ENCODE data around the gene NR3C2.

NR3C2 gene

GRCh38 chr4:148296498-148296897, 145.7 kb downstream of the NR3C2 start:
- Mint-ChIP-seq H3K4me3 (no peak overlapping the region), H3K9me3 (peaks cover 11% of the 10 kb centered on the region), H3K4me1 (ENCODE audit: low read depth) (no peaks in the 10 kb centered on the region), H3K27me3 (ENCODE audit: low read depth) (no peaks in the 10 kb centered on the region), H3K36me3 (ENCODE audit: low read depth) (no peaks in the 10 kb centered on the region), H3K27ac (no peak overlapping the region)
- DNase-seq (ENCODE audit: low spot score): no peak

GRCh38 chr4:148295642-148296041, 146.6 kb downstream of the NR3C2 start:
- DNase-seq (ENCODE audit: low spot score): no peak
- H3K9me3 Mint-ChIP-seq: peaks cover 4% of the 10 kb centered on the region
- H3K36me3 Mint-ChIP-seq (ENCODE audit: low read depth): no peaks in the 10 kb centered on the region
- no peaks in the 10 kb centered on the region for H3K4me1 Mint-ChIP-seq (ENCODE audit: low read depth)
- H3K27me3 Mint-ChIP-seq (ENCODE audit: low read depth): no peaks in the 10 kb centered on the region
- no peak overlapping the region for H3K4me3 Mint-ChIP-seq
- H3K27ac Mint-ChIP-seq: no peak overlapping the region

GRCh38 chr4:148293571-148293970, 148.6 kb downstream of the NR3C2 start:
- DNase-seq (ENCODE audit: low spot score): no peak
- Mint-ChIP-seq H3K4me3 (no peak overlapping the region), H3K27me3 (ENCODE audit: low read depth) (no peaks in the 10 kb centered on the region), H3K9me3 (peaks cover 3% of the 10 kb centered on the region), H3K36me3 (ENCODE audit: low read depth) (no peaks in the 10 kb centered on the region), H3K4me1 (ENCODE audit: low read depth) (no peaks in the 10 kb centered on the region), H3K27ac (no peak overlapping the region)

- H3K27ac Mint-ChIP-seq: no peak overlapping the region
- H3K4me3 Mint-ChIP-seq: no peak overlapping the region
These were observed 149.5 kb downstream of the NR3C2 start for GRCh38 chr4:148292686-148293085.

GRCh38 chr4:148289740-148290139, 152.5 kb downstream of the NR3C2 start:
- Mint-ChIP-seq H3K9me3 (no peaks in the 10 kb centered on the region), H3K4me1 (ENCODE audit: low read depth) (no peaks in the 10 kb centered on the region), H3K27ac (no peak overlapping the region), H3K27me3 (ENCODE audit: low read depth) (no peaks in the 10 kb centered on the region), H3K36me3 (ENCODE audit: low read depth) (no peaks in the 10 kb centered on the region), H3K4me3 (no peak overlapping the region)
- DNase-seq (ENCODE audit: low spot score): no peak

More at GRCh38 chr4:148292686-148293085, 149.5 kb downstream of the NR3C2 start:
- H3K9me3 Mint-ChIP-seq: no peaks in the 10 kb centered on the region
- no peaks in the 10 kb centered on the region for H3K36me3 Mint-ChIP-seq (ENCODE audit: low read depth)
- DNase-seq (ENCODE audit: low spot score): no peak
- H3K4me1 Mint-ChIP-seq (ENCODE audit: low read depth): no peaks in the 10 kb centered on the region
- no peaks in the 10 kb centered on the region for H3K27me3 Mint-ChIP-seq (ENCODE audit: low read depth)

- H3K4me3 Mint-ChIP-seq: no peak overlapping the region
- H3K36me3 Mint-ChIP-seq (ENCODE audit: low read depth): no peaks in the 10 kb centered on the region
- DNase-seq (ENCODE audit: low spot score): no peak
- H3K4me1 Mint-ChIP-seq (ENCODE audit: low read depth): no peaks in the 10 kb centered on the region
- no peaks in the 10 kb centered on the region for H3K27me3 Mint-ChIP-seq (ENCODE audit: low read depth)
- H3K27ac Mint-ChIP-seq: no peak overlapping the region
- no peaks in the 10 kb centered on the region for H3K9me3 Mint-ChIP-seq
These were observed 153.8 kb downstream of the NR3C2 start for GRCh38 chr4:148288448-148288847.

GRCh38 chr4:148287111-148287510, 155.1 kb downstream of the NR3C2 start:
- no peak for DNase-seq (ENCODE audit: low spot score)
- no peaks in the 10 kb centered on the region for H3K27me3 Mint-ChIP-seq (ENCODE audit: low read depth)
- H3K36me3 Mint-ChIP-seq (ENCODE audit: low read depth): no peaks in the 10 kb centered on the region
- no peak overlapping the region for H3K4me3 Mint-ChIP-seq
- no peaks in the 10 kb centered on the region for H3K9me3 Mint-ChIP-seq
- no peaks in the 10 kb centered on the region for H3K4me1 Mint-ChIP-seq (ENCODE audit: low read depth)
- no peak overlapping the region for H3K27ac Mint-ChIP-seq

- no peak for DNase-seq (ENCODE audit: low spot score)
- H3K4me1 Mint-ChIP-seq (ENCODE audit: low read depth): no peaks in the 10 kb centered on the region
These were observed 156.2 kb downstream of the NR3C2 start for GRCh38 chr4:148286012-148286411.

GRCh38 chr4:148283665-148284064, 158.5 kb downstream of the NR3C2 start:
- Mint-ChIP-seq H3K36me3 (ENCODE audit: low read depth) (no peaks in the 10 kb centered on the region), H3K4me1 (ENCODE audit: low read depth) (no peaks in the 10 kb centered on the region), H3K27ac (no peak overlapping the region), H3K9me3 (no peaks in the 10 kb centered on the region), H3K4me3 (no peak overlapping the region), H3K27me3 (ENCODE audit: low read depth) (no peaks in the 10 kb centered on the region)
- DNase-seq (ENCODE audit: low spot score): no peak

More at GRCh38 chr4:148286012-148286411, 156.2 kb downstream of the NR3C2 start:
- Mint-ChIP-seq H3K27me3 (ENCODE audit: low read depth) (no peaks in the 10 kb centered on the region), H3K4me3 (no peak overlapping the region), H3K27ac (no peak overlapping the region), H3K36me3 (ENCODE audit: low read depth) (no peaks in the 10 kb centered on the region), H3K9me3 (no peaks in the 10 kb centered on the region)

GRCh38 chr4:148278310-148278709, 163.9 kb downstream of the NR3C2 start:
- Mint-ChIP-seq H3K4me3 (no peak overlapping the region), H3K4me1 (ENCODE audit: low read depth) (no peaks in the 10 kb centered on the region)

GRCh38 chr4:148275266-148275665, 166.9 kb downstream of the NR3C2 start:
- Mint-ChIP-seq H3K36me3 (ENCODE audit: low read depth) (no peaks in the 10 kb centered on the region), H3K27ac (no peak overlapping the region), H3K4me3 (no peak overlapping the region), H3K27me3 (ENCODE audit: low read depth) (no peaks in the 10 kb centered on the region), H3K9me3 (no peaks in the 10 kb centered on the region), H3K4me1 (ENCODE audit: low read depth) (no peaks in the 10 kb centered on the region)
- no peak for DNase-seq (ENCODE audit: low spot score)

More at GRCh38 chr4:148278310-148278709, 163.9 kb downstream of the NR3C2 start:
- H3K27me3 Mint-ChIP-seq (ENCODE audit: low read depth): no peaks in the 10 kb centered on the region
- H3K27ac Mint-ChIP-seq: no peak overlapping the region
- DNase-seq (ENCODE audit: low spot score): no peak
- H3K36me3 Mint-ChIP-seq (ENCODE audit: low read depth): no peaks in the 10 kb centered on the region
- no peaks in the 10 kb centered on the region for H3K9me3 Mint-ChIP-seq

- Mint-ChIP-seq H3K4me1 (ENCODE audit: low read depth) (no peaks in the 10 kb centered on the region), H3K27ac (no peak overlapping the region), H3K9me3 (no peaks in the 10 kb centered on the region), H3K36me3 (ENCODE audit: low read depth) (no peaks in the 10 kb centered on the region), H3K4me3 (no peak overlapping the region), H3K27me3 (ENCODE audit: low read depth) (no peaks in the 10 kb centered on the region)
- no peak for DNase-seq (ENCODE audit: low spot score)
These were observed 168.7 kb downstream of the NR3C2 start for GRCh38 chr4:148273501-148273986.

- Mint-ChIP-seq H3K4me3 (no peak overlapping the region), H3K27ac (no peak overlapping the region), H3K4me1 (ENCODE audit: low read depth) (no peaks in the 10 kb centered on the region), H3K27me3 (ENCODE audit: low read depth) (no peaks in the 10 kb centered on the region), H3K9me3 (no peaks in the 10 kb centered on the region), H3K36me3 (ENCODE audit: low read depth) (no peaks in the 10 kb centered on the region)
- DNase-seq (ENCODE audit: low spot score): no peak
These were observed 171.0 kb downstream of the NR3C2 start for GRCh38 chr4:148271166-148271565.

- Mint-ChIP-seq H3K27ac (no peak overlapping the region), H3K4me1 (ENCODE audit: low read depth) (no peaks in the 10 kb centered on the region), H3K36me3 (ENCODE audit: low read depth) (no peaks in the 10 kb centered on the region), H3K4me3 (no peak overlapping the region), H3K27me3 (ENCODE audit: low read depth) (no peaks in the 10 kb centered on the region), H3K9me3 (no peaks in the 10 kb centered on the region)
- no peak for DNase-seq (ENCODE audit: low spot score)
These were observed 171.6 kb downstream of the NR3C2 start for GRCh38 chr4:148270630-148271029.

GRCh38 chr4:148268835-148269234, 173.4 kb downstream of the NR3C2 start:
- Mint-ChIP-seq H3K4me3 (no peak overlapping the region), H3K9me3 (no peaks in the 10 kb centered on the region), H3K27ac (no peak overlapping the region), H3K27me3 (ENCODE audit: low read depth) (no peaks in the 10 kb centered on the region), H3K4me1 (ENCODE audit: low read depth) (no peaks in the 10 kb centered on the region), H3K36me3 (ENCODE audit: low read depth) (no peaks in the 10 kb centered on the region)
- DNase-seq (ENCODE audit: low spot score): no peak

All from T-helper 2 cell treated with Interferon-gamma antibody and Interleukin-4, amounts not matched to agents 5 μg/mL and 100 μg/mL, for 36 hours (primary cell).